HCT116 (cell line): Measurements from ENCODE around the gene CLTRN. TPM values are rescaled to one million over a fixed set of nuclear protein-coding genes. Genes with fewer than 3 reads are reported as not detected.

ENCODE experiments used
- ATAC-seq: fragments of 200-7000 bp; cut with Tn5 transposase; 2 replicates; pipeline ENCODE4 v1.9.1; 2020; ENCODE audit warnings: mild to moderate bottlenecking, moderate library complexity
- BruUV-seq: library from RNA; stranded (reverse); fragments of 400-500 nt; replicated peaks from 2 replicates; lab custom pipeline; 2021; lab: Mats Ljungman, UMichigan
- CTCF ChIA-PET: fragments of 300-600 bp; sonication (Branson Sonifier 250); formaldehyde crosslinking; loops from one replicate; lab custom pipeline; 2021; ENCODE audit warnings: antibody characterized with exemption; lab: Charles Lee
- POLR2A ChIA-PET: fragments of 300-600, 350-600 bp; sonication (Branson Sonifier 250); formaldehyde crosslinking; loops from one replicate; lab custom pipeline; 2021; ENCODE audit warnings: antibody characterized with exemption; lab: Charles Lee
- RAD21 ChIA-PET, 2 experiments: fragments of 300-600 bp; sonication (Branson Sonifier 250); formaldehyde crosslinking; loops; one replicate each; lab custom pipeline; 2023; ENCODE audit warnings: low total read pairs in 2 of 2; ENCODE audit not compliant: uncharacterized antibody in 2 of 2, unreplicated experiment in 2 of 2, low non-redundant PET in 1 of 2; lab: Charles Lee
- DNase-seq: peaks from one replicate; pipeline ENCODE4 v3.0.0-alpha.2; 2010; ENCODE audit warnings: low read depth, low spot score
- H2AFZ ChIP-seq: fragments of 200-600 bp; shearing (Covaris generic), sonication (generic); 2 replicates; pipeline ENCODE4 v1.6.1; 2017; ENCODE audit warnings: low read depth, mixed run types, mixed read lengths, antibody characterized with exemption, low read length; ENCODE audit not compliant: poor library complexity, severe bottlenecking
- H3K27ac ChIP-seq: 2 replicates; pipeline ENCODE4 v1.5.1; 2012; ENCODE audit warnings: low read depth, low read length
- H3K27me3 ChIP-seq: fragments of 200-600 bp; sonication (generic); 2 replicates; pipeline ENCODE4 v1.6.1; 2016; ENCODE audit warnings: mixed run types, low read length, mixed read lengths; ENCODE audit not compliant: insufficient read depth
- H3K36me3 ChIP-seq, 2 experiments: fragments of 200-500 bp in 1 of 2; fragments of 200-600 bp in 1 of 2; sonication (Bioruptor generic) in 1 of 2; sonication (generic) in 1 of 2; 2 replicates each; pipeline versions ENCODE4 v1.5.1 to v1.6.1; 2014 to 2016; ENCODE audit warnings: low read length in 2 of 2, inconsistent platforms in 1 of 2, mixed read lengths in 1 of 2, mixed run types in 1 of 2; ENCODE audit not compliant: insufficient read depth in 2 of 2, control insufficient read depth in 1 of 2
- H3K4me1 ChIP-seq, 2 experiments: fragments of 200-600 bp in 1 of 2; sonication (generic) in 1 of 2; 2 replicates each; pipeline versions ENCODE4 v1.5.1 to v1.6.1; 2012 to 2017; ENCODE audit warnings: low read length in 2 of 2, inconsistent platforms in 1 of 2, mild to moderate bottlenecking in 1 of 2, mixed read lengths in 1 of 2, mixed run types in 1 of 2, moderate library complexity in 1 of 2; ENCODE audit not compliant: insufficient read depth in 2 of 2, control insufficient read depth in 1 of 2
- H3K4me2 ChIP-seq: fragments of 200-600 bp; sonication (generic); 2 replicates; pipeline ENCODE4 v1.6.1; 2017; ENCODE audit warnings: mixed run types, low read length, mixed read lengths
- H3K4me3 ChIP-seq, 2 experiments: fragments of 200-600 bp in 1 of 2; sonication (generic) in 1 of 2; replicated peaks in 1 of 2; 2 replicates each; pipeline ENCODE4 v1.5.1; 2011 to 2016; ENCODE audit warnings: low read length in 2 of 2, control low read depth in 1 of 2, low read depth in 1 of 2, mild to moderate bottlenecking in 1 of 2, mixed read lengths in 1 of 2, mixed run types in 1 of 2
- H3K79me2 ChIP-seq: fragments of 200-600 bp; sonication (generic); 2 replicates; pipeline ENCODE4 v1.6.1; 2017; ENCODE audit warnings: mild to moderate bottlenecking, mixed run types, low read length, moderate library complexity, mixed read lengths; ENCODE audit not compliant: insufficient read depth
- H3K9ac ChIP-seq: fragments of 200-600 bp; sonication (generic); 2 replicates; pipeline ENCODE4 v1.6.1; 2016; ENCODE audit warnings: low read length, mixed read lengths
- H3K9me2 ChIP-seq: fragments of 200-600 bp; sonication (generic), shearing (Covaris generic); 2 replicates; pipeline ENCODE4 v1.6.1; 2017; ENCODE audit warnings: mixed run types, mild to moderate bottlenecking, moderate library complexity; ENCODE audit not compliant: insufficient read depth
- H3K9me3 ChIP-seq, 2 experiments: fragments of 200-500 bp in 1 of 2; fragments of 200-600 bp in 1 of 2; sonication (Bioruptor generic) in 1 of 2; sonication (generic) in 1 of 2; 2 replicates each; pipeline ENCODE4 v1.6.1; 2014 to 2017; ENCODE audit warnings: low read length in 2 of 2, mixed read lengths in 2 of 2, inconsistent platforms in 1 of 2, low read depth in 1 of 2, mild to moderate bottlenecking in 1 of 2, mixed run types in 1 of 2, moderate library complexity in 1 of 2; ENCODE audit not compliant: control insufficient read depth in 1 of 2, insufficient read depth in 1 of 2
- H4K20me1 ChIP-seq: fragments of 200-600 bp; sonication (generic), shearing (Covaris generic); 2 replicates; pipeline ENCODE4 v1.6.1; 2017; ENCODE audit warnings: mixed run types, mild to moderate bottlenecking, moderate library complexity; ENCODE audit not compliant: insufficient read depth
- ATF3 ChIP-seq: IDR thresholded peaks from 2 replicates; pipeline ENCODE4 v1.6.1; 2012
- CBX3 ChIP-seq: IDR thresholded peaks from 2 replicates; pipeline ENCODE4 v1.6.1; 2012; ENCODE audit warnings: low read depth
- CEBPB ChIP-seq: IDR thresholded peaks from 2 replicates; pipeline ENCODE4 v1.6.1; 2012; ENCODE audit warnings: low read depth
- EGR1 ChIP-seq: IDR thresholded peaks from 2 replicates; pipeline ENCODE4 v1.6.1; 2012; ENCODE audit warnings: low read depth
- ELF1 ChIP-seq: IDR thresholded peaks from 2 replicates; pipeline ENCODE4 v1.6.1; 2012; ENCODE audit warnings: low read depth, borderline replicate concordance
- EZH2 ChIP-seq: fragments of 200-600 bp; sonication (generic); IDR thresholded peaks from 2 replicates; pipeline ENCODE4 v1.6.1; 2017; ENCODE audit warnings: antibody characterized with exemption, mixed run types
- EZH2phosphoT487 ChIP-seq: fragments of 200-600 bp; IDR thresholded peaks from 2 replicates; pipeline ENCODE4 v1.6.1; 2018; ENCODE audit warnings: antibody characterized with exemption, borderline replicate concordance
- JUND ChIP-seq: IDR thresholded peaks from 2 replicates; pipeline ENCODE4 v1.6.1; 2012
- POLR2A ChIP-seq: IDR thresholded peaks from 2 replicates; pipeline ENCODE4 v1.7.0; 2011; ENCODE audit warnings: borderline replicate concordance; ENCODE audit not compliant: insufficient read depth, insufficient read length; ENCODE audit errors: extremely low read depth
- POLR2AphosphoS5 ChIP-seq: IDR thresholded peaks from 2 replicates; pipeline ENCODE4 v1.6.1; 2011; ENCODE audit warnings: mild to moderate bottlenecking, low read depth, low read length, moderate library complexity
- RAD21 ChIP-seq: IDR thresholded peaks from 2 replicates; pipeline ENCODE4 v1.6.1; 2012; ENCODE audit warnings: low read depth, mild to moderate bottlenecking
- SIN3A ChIP-seq: IDR thresholded peaks from 2 replicates; pipeline ENCODE4 v1.6.1; 2012; ENCODE audit warnings: low read depth
- TCF7L2 ChIP-seq: IDR thresholded peaks from 2 replicates; pipeline ENCODE4 v1.7.0; 2011; ENCODE audit warnings: borderline replicate concordance, inconsistent platforms; ENCODE audit not compliant: insufficient read depth, insufficient read length; ENCODE audit errors: extremely low read depth
- YY1 ChIP-seq: IDR thresholded peaks from 2 replicates; pipeline ENCODE4 v1.6.1; 2011; ENCODE audit warnings: low read length, low read depth, moderate library complexity, mild to moderate bottlenecking; ENCODE audit not compliant: insufficient replicate concordance; ENCODE audit errors: extremely low read depth
- ZFX ChIP-seq: fragments of 450-650 bp; IDR thresholded peaks from 2 replicates; pipeline ENCODE4 v1.6.1; 2017
- ZNF274 ChIP-seq: fragments of 200-500 bp; sonication (Bioruptor generic); IDR thresholded peaks from 2 replicates; pipeline ENCODE4 v1.6.1; 2014; ENCODE audit warnings: mild to moderate bottlenecking, low read depth, low read length, inconsistent platforms
- intact Hi-C: fragments of 100-400 bp; cut with micrococcal nuclease; formaldehyde crosslinking; loops from 2 replicates; pipeline ENCODE4 v1.10.0; 2022
- total RNA-seq: library from RNA; stranded (reverse); gene quantifications from one replicate; pipeline ENCODE4 v1.2.1, GENCODE V29; 2021; ENCODE audit not compliant: unreplicated experiment
- TF ChIP-seq, protein P1 (sequence below), 3 experiments: fragments of 200-600 bp in 1 of 3; sonication (generic) in 1 of 3; IDR thresholded peaks in 2 of 3; conservative IDR thresholded peaks in 1 of 3; 2 replicates each; pipeline ENCODE4 v1.5.1; 2012 to 2017; ENCODE audit warnings: low read depth in 2 of 3, low read length in 2 of 3, antibody characterized with exemption in 1 of 3, borderline replicate concordance in 1 of 3, control low read depth in 1 of 3, mild to moderate bottlenecking in 1 of 3, mixed read lengths in 1 of 3, mixed run types in 1 of 3, moderate library complexity in 1 of 3; ENCODE audit not compliant: insufficient read depth in 1 of 3
- TF ChIP-seq, protein P2 (sequence below): IDR thresholded peaks from 2 replicates; pipeline ENCODE4 v1.6.1; 2012
- TF ChIP-seq, protein P3 (sequence below): IDR thresholded peaks from 2 replicates; pipeline ENCODE4 v1.6.1; 2012; ENCODE audit warnings: low read depth

Gene CLTRN
- total RNA-seq, 1 experiment from 2014 or later = 0.25 TPM

- TF ChIP-seq RAD21 (no peak), TCF7L2 (no peak), YY1 (no peak)
Observed at GRCh38 chrX:15602761-15603160, 61.8 kb downstream of the CLTRN start (continued).

- no peaks in the 10 kb centered on the region for H3K79me2 ChIP-seq
- H3K9ac ChIP-seq = no peak overlapping the region
- no peak overlapping the region for H3K27ac ChIP-seq
- ATAC-seq (no peak), DNase-seq (no peak)
- no peak overlapping the region for H3K4me3 ChIP-seq
- POLR2A ChIA-PET = no interaction called here
- H4K20me1 ChIP-seq = no peaks in the 10 kb centered on the region
- H2AFZ ChIP-seq = peak overlapping the region; percentile 26
- no peaks in the 10 kb centered on the region for H3K36me3 ChIP-seq
- no peaks in the 10 kb centered on the region for H3K9me3 ChIP-seq
- H3K9me2 ChIP-seq = no peaks in the 10 kb centered on the region
- RAD21 ChIA-PET = no interaction called here
- CTCF ChIA-PET = no interaction called here
- H3K4me1 ChIP-seq = peaks cover 0 to 12% of the 10 kb centered on the region in 2 experiments; a peak in 2 of 4 replicates
- intact Hi-C loops = no loop called here
- no TSS peak for BruUV-seq
- no peak overlapping the region for H3K4me2 ChIP-seq
- no peak for TF ChIP-seq POLR2A
- TF ChIP-seq EZH2 = no peak
- TF ChIP-seq ATF3 = no peak
- TF ChIP-seq EZH2phosphoT487 = no peak
- TF ChIP-seq TCF7L2 = no peak
- no peak for TF ChIP-seq JUND
- TF ChIP-seq CEBPB = no peak
- no peak for TF ChIP-seq RAD21
- TF ChIP-seq, protein P1, sequence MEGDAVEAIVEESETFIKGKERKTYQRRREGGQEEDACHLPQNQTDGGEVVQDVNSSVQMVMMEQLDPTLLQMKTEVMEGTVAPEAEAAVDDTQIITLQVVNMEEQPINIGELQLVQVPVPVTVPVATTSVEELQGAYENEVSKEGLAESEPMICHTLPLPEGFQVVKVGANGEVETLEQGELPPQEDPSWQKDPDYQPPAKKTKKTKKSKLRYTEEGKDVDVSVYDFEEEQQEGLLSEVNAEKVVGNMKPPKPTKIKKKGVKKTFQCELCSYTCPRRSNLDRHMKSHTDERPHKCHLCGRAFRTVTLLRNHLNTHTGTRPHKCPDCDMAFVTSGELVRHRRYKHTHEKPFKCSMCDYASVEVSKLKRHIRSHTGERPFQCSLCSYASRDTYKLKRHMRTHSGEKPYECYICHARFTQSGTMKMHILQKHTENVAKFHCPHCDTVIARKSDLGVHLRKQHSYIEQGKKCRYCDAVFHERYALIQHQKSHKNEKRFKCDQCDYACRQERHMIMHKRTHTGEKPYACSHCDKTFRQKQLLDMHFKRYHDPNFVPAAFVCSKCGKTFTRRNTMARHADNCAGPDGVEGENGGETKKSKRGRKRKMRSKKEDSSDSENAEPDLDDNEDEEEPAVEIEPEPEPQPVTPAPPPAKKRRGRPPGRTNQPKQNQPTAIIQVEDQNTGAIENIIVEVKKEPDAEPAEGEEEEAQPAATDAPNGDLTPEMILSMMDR (IDR thresholded peaks at IDR 0.05 in 2 of 3, conservative IDR thresholded peaks at IDR 0.05 in 1 of 3; ENCODE audit: borderline replicate concordance in 1 of 3, insufficient read depth in 1 of 3, low read depth in 2 of 3, low read length in 2 of 3) = no peak
- TF ChIP-seq, protein P2, sequence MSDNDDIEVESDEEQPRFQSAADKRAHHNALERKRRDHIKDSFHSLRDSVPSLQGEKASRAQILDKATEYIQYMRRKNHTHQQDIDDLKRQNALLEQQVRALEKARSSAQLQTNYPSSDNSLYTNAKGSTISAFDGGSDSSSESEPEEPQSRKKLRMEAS = no peak
- TF ChIP-seq ZFX = no peak
- TF ChIP-seq SIN3A = no peak
- no peak for TF ChIP-seq CBX3
- TF ChIP-seq, protein P3, sequence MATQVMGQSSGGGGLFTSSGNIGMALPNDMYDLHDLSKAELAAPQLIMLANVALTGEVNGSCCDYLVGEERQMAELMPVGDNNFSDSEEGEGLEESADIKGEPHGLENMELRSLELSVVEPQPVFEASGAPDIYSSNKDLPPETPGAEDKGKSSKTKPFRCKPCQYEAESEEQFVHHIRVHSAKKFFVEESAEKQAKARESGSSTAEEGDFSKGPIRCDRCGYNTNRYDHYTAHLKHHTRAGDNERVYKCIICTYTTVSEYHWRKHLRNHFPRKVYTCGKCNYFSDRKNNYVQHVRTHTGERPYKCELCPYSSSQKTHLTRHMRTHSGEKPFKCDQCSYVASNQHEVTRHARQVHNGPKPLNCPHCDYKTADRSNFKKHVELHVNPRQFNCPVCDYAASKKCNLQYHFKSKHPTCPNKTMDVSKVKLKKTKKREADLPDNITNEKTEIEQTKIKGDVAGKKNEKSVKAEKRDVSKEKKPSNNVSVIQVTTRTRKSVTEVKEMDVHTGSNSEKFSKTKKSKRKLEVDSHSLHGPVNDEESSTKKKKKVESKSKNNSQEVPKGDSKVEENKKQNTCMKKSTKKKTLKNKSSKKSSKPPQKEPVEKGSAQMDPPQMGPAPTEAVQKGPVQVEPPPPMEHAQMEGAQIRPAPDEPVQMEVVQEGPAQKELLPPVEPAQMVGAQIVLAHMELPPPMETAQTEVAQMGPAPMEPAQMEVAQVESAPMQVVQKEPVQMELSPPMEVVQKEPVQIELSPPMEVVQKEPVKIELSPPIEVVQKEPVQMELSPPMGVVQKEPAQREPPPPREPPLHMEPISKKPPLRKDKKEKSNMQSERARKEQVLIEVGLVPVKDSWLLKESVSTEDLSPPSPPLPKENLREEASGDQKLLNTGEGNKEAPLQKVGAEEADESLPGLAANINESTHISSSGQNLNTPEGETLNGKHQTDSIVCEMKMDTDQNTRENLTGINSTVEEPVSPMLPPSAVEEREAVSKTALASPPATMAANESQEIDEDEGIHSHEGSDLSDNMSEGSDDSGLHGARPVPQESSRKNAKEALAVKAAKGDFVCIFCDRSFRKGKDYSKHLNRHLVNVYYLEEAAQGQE = no peak
- no peak for TF ChIP-seq ZNF274
- TF ChIP-seq POLR2AphosphoS5 = no peak
- no peak for TF ChIP-seq ELF1
- no peak for TF ChIP-seq EGR1
- H3K27me3 ChIP-seq = no peaks in the 10 kb centered on the region
Observed at GRCh38 chrX:15601932-15602331, 62.7 kb downstream of the CLTRN start.
